ENCODE data around the gene SMC6. TPM values are rescaled to one million over a fixed set of nuclear protein-coding genes. Genes with fewer than 3 reads are reported as not detected.

Gene SMC6
- total RNA-seq, 1 experiment from 2014 or later: 41.3 TPM

DNA sequence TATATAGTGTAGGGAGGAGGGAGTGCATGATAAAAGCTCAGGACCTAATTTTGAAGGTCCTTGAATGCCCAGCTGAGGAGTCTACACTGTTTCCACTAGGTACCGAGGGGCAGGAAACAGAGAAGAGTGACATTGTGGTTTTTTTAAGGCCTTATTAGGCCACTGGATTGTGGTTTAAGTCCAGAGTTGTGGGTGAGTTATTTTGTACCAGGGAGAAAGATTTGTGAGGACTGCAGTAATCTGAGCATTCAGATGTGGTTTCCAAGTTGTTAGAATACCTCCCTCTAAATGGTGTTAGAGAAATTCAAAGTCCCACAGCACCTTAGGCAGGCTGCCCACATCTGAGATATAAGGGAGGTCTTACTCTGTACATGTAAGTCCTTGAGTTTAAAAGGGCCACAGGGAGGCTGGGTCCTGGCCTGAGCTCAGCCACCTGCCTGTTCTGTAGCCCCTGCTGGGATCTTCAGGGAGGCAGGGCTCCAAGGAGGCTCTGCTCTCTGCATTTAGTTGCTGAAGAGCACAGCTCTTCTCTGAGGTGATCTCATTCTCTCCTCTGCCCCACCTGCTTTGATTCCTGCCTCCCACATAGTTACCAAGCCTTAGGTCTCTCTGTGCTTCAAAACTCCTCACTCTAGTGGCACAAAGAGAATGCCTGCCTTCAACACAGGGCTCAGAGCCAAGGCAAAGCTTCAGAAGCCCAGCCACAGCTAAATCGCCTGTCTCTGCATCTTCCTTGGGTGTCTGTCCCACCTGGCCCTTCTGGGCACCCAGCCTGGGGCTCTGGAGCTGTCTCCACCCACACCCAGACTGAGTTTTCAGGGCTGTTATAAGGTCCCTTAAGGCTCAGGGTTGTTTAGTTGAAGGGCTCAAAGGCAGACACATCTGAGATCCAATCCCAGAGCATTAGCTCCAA lies 125.0 kb downstream of the SMC6 start:
- H3K36me3 ChIP-seq (ENCODE audit: control insufficient read depth, insufficient read depth, low read length): no peaks in the 10 kb centered on the region
- no peaks in the 10 kb centered on the region for H3K9me3 ChIP-seq
- BruUV-seq (replicated peaks): no TSS peak
- Mint-ChIP-seq H3K36me3 (ENCODE audit: insufficient read depth, unreplicated experiment) (no peaks in the 10 kb centered on the region), H3K27ac (ENCODE audit: unreplicated experiment) (no peak overlapping the region), H3K9me3 (ENCODE audit: unreplicated experiment) (peaks cover 11% of the 10 kb centered on the region), H3K4me1 (ENCODE audit: low read depth, unreplicated experiment) (no peaks in the 10 kb centered on the region), H3K27me3 (ENCODE audit: insufficient read depth, unreplicated experiment) (peaks cover 3% of the 10 kb centered on the region), H3K4me3 (ENCODE audit: unreplicated experiment) (no peak overlapping the region)
- ChIA-PET POLR2A (no interaction called here), CTCF (interaction anchor here (1.3 kb wide), 1 partner anchor 17 kb away, joined by 4 read pairs; no protein-coding TSS in a partner anchor)
- TF ChIP-seq, protein P1, sequence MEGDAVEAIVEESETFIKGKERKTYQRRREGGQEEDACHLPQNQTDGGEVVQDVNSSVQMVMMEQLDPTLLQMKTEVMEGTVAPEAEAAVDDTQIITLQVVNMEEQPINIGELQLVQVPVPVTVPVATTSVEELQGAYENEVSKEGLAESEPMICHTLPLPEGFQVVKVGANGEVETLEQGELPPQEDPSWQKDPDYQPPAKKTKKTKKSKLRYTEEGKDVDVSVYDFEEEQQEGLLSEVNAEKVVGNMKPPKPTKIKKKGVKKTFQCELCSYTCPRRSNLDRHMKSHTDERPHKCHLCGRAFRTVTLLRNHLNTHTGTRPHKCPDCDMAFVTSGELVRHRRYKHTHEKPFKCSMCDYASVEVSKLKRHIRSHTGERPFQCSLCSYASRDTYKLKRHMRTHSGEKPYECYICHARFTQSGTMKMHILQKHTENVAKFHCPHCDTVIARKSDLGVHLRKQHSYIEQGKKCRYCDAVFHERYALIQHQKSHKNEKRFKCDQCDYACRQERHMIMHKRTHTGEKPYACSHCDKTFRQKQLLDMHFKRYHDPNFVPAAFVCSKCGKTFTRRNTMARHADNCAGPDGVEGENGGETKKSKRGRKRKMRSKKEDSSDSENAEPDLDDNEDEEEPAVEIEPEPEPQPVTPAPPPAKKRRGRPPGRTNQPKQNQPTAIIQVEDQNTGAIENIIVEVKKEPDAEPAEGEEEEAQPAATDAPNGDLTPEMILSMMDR (IDR thresholded peaks at IDR 0.05; ENCODE audit: insufficient read depth in 1 of 2, low read depth in 1 of 2, low read length in 1 of 2, severe bottlenecking in 1 of 2, unreplicated experiment in 1 of 2): no peak
- no peak for DNase-seq
- no peaks in the 10 kb centered on the region for H3K27me3 ChIP-seq (replicated peaks; ENCODE audit: control insufficient read depth, insufficient read depth, low read length)
- H3K4me3 ChIP-seq (ENCODE audit: low read depth, low read length): no peak overlapping the region
- intact Hi-C loops (cut with micrococcal nuclease; ENCODE audit: unreplicated experiment): no loop called here
- no peaks in the 10 kb centered on the region for H3K4me1 ChIP-seq

DNA sequence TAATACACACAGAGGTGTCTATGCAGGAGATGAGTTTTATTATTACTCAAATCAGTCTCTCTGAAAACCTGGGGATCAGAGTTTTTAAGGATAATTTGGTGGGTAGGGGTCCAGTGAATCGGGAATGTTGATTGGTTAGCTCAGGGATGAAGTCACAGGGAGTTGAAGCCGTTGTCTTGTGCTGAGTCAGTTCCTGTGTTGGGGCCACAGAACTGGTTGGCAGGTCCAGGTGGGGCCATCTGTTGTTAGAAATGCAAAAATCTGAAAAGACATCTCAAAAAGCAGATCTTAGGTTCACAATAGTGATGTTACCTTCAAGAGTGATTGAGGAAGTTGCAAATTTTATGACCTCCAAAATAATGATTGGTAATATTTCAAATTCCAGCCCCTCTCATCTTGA lies 126.2 kb downstream of the SMC6 start:
- Histone ChIP-seq H3K9me3 (no peaks in the 10 kb centered on the region), H3K36me3 (ENCODE audit: control insufficient read depth, insufficient read depth, low read length) (no peaks in the 10 kb centered on the region), H3K4me1 (no peaks in the 10 kb centered on the region), H3K27me3 (replicated peaks; ENCODE audit: control insufficient read depth, insufficient read depth, low read length) (no peaks in the 10 kb centered on the region), H3K4me3 (ENCODE audit: low read depth, low read length) (no peak overlapping the region)
- Mint-ChIP-seq H3K4me3 (ENCODE audit: unreplicated experiment) (no peak overlapping the region), H3K4me1 (ENCODE audit: low read depth, unreplicated experiment) (no peaks in the 10 kb centered on the region), H3K36me3 (ENCODE audit: insufficient read depth, unreplicated experiment) (no peaks in the 10 kb centered on the region), H3K9me3 (ENCODE audit: unreplicated experiment) (peaks cover 11% of the 10 kb centered on the region), H3K27me3 (ENCODE audit: insufficient read depth, unreplicated experiment) (peaks cover 3% of the 10 kb centered on the region), H3K27ac (ENCODE audit: unreplicated experiment) (no peak overlapping the region)
- BruUV-seq (replicated peaks): no TSS peak
- TF ChIP-seq, protein P1 (IDR thresholded peaks at IDR 0.05; ENCODE audit: insufficient read depth in 1 of 2, low read depth in 1 of 2, low read length in 1 of 2, severe bottlenecking in 1 of 2, unreplicated experiment in 1 of 2): no peak
- POLR2A ChIA-PET: no interaction called here
- CTCF ChIA-PET: no interaction called here
- intact Hi-C loops (cut with micrococcal nuclease; ENCODE audit: unreplicated experiment): no loop called here
- no peak for DNase-seq

DNA sequence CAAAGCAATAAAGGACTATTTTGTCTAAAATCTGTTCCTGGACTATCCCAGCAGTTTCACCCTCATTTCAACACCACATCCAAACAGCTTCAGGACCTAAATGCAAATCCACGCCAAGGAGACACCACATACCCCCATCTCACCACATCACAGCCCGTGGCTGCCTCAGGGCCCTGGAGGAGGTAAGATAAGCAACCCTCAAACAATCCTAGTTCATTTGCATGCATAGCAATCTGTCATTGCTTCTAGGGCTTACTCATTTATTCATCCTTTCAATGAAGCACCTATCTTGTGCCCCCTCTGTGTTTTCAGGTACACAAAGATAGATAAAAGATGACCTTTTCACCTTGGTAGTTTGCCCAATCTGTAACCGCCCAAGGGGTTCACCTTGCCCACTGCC lies 126.6 kb downstream of the SMC6 start:
- H3K4me3 Mint-ChIP-seq (ENCODE audit: unreplicated experiment): no peak overlapping the region
- peak overlapping the region; percentile 54 for H3K27ac Mint-ChIP-seq (ENCODE audit: unreplicated experiment)
- ChIA-PET CTCF (no interaction called here), POLR2A (no interaction called here)
- intact Hi-C loops (cut with micrococcal nuclease; ENCODE audit: unreplicated experiment): no loop called here
- no peak overlapping the region for H3K4me3 ChIP-seq (ENCODE audit: low read depth, low read length)
- peaks cover 3% of the 10 kb centered on the region for H3K27me3 Mint-ChIP-seq (ENCODE audit: insufficient read depth, unreplicated experiment)
- no peak for DNase-seq
- no TSS peak for BruUV-seq (replicated peaks)
- H3K27me3 ChIP-seq (replicated peaks; ENCODE audit: control insufficient read depth, insufficient read depth, low read length): no peaks in the 10 kb centered on the region
- H3K9me3 Mint-ChIP-seq (ENCODE audit: unreplicated experiment): peaks cover 11% of the 10 kb centered on the region
- H3K4me1 ChIP-seq: no peaks in the 10 kb centered on the region
- TF ChIP-seq, protein P1 (IDR thresholded peaks at IDR 0.05; ENCODE audit: insufficient read depth in 1 of 2, low read depth in 1 of 2, low read length in 1 of 2, severe bottlenecking in 1 of 2, unreplicated experiment in 1 of 2): no peak
- no peaks in the 10 kb centered on the region for H3K9me3 ChIP-seq
- no peaks in the 10 kb centered on the region for H3K4me1 Mint-ChIP-seq (ENCODE audit: low read depth, unreplicated experiment)
- no peaks in the 10 kb centered on the region for H3K36me3 Mint-ChIP-seq (ENCODE audit: insufficient read depth, unreplicated experiment)
- no peaks in the 10 kb centered on the region for H3K36me3 ChIP-seq (ENCODE audit: control insufficient read depth, insufficient read depth, low read length)

Measured in Caco-2 (cell line).